NT2/D1 (cell line): ENCODE data around the gene ENDOU.
A peak's percentile ranks its signal among the peaks of the same experiment; 100 is the strongest.

Experiments
- DNase-seq: peaks from one replicate; pipeline ENCODE4 v3.0.0-alpha.2; 2011; ENCODE audit warnings: low read depth, low spot score
- H3K27me3 ChIP-seq: 2 replicates; pipeline ENCODE4 v1.6.0; 2011; ENCODE audit warnings: mild to moderate bottlenecking; ENCODE audit not compliant: insufficient read length, insufficient read depth
- H3K36me3 ChIP-seq: 2 replicates; pipeline ENCODE4 v1.6.1; 2011; ENCODE audit warnings: mild to moderate bottlenecking, low read length, mixed read lengths; ENCODE audit not compliant: insufficient read depth, insufficient read length
- H3K4me1 ChIP-seq: 2 replicates; pipeline ENCODE4 v1.5.1; 2011; ENCODE audit not compliant: insufficient read depth, insufficient read length
- H3K4me3 ChIP-seq: 2 replicates; pipeline ENCODE4 v1.5.1; 2011; ENCODE audit warnings: low read depth; ENCODE audit not compliant: insufficient read length
- H3K9ac ChIP-seq: 2 replicates; pipeline ENCODE4 v1.6.0; 2011; ENCODE audit warnings: low read depth; ENCODE audit not compliant: insufficient read length
- H3K9me3 ChIP-seq: 2 replicates; pipeline ENCODE4 v1.5.1; 2011; ENCODE audit warnings: mild to moderate bottlenecking, low read length; ENCODE audit not compliant: insufficient read depth
- SUZ12 ChIP-seq: IDR thresholded peaks from 2 replicates; pipeline ENCODE4 v1.6.1; 2011; ENCODE audit not compliant: insufficient read length, insufficient read depth; ENCODE audit errors: extremely low read depth
- YY1 ChIP-seq: IDR thresholded peaks from 2 replicates; pipeline ENCODE4 v1.6.1; 2011; ENCODE audit not compliant: insufficient read length, insufficient read depth
- ZNF274 ChIP-seq: IDR thresholded peaks from 2 replicates; pipeline ENCODE4 v1.6.1; 2011; ENCODE audit warnings: mild to moderate bottlenecking, low read depth, low read length

ENDOU gene

GRCh38 chr12:47762850-47763465, 37.7 kb upstream of the ENDOU start:
- H3K36me3 ChIP-seq: no peaks in the 10 kb centered on the region
- DNase-seq: no peak
- peaks cover 17% of the 10 kb centered on the region for H3K4me1 ChIP-seq
- no peaks in the 10 kb centered on the region for H3K9me3 ChIP-seq
- H3K9ac ChIP-seq: no peak overlapping the region
- H3K27me3 ChIP-seq: peaks cover 5% of the 10 kb centered on the region
- H3K4me3 ChIP-seq: no peak overlapping the region
- TF ChIP-seq YY1: no peak
- no peak for TF ChIP-seq SUZ12
- TF ChIP-seq ZNF274: no peak

DNA sequence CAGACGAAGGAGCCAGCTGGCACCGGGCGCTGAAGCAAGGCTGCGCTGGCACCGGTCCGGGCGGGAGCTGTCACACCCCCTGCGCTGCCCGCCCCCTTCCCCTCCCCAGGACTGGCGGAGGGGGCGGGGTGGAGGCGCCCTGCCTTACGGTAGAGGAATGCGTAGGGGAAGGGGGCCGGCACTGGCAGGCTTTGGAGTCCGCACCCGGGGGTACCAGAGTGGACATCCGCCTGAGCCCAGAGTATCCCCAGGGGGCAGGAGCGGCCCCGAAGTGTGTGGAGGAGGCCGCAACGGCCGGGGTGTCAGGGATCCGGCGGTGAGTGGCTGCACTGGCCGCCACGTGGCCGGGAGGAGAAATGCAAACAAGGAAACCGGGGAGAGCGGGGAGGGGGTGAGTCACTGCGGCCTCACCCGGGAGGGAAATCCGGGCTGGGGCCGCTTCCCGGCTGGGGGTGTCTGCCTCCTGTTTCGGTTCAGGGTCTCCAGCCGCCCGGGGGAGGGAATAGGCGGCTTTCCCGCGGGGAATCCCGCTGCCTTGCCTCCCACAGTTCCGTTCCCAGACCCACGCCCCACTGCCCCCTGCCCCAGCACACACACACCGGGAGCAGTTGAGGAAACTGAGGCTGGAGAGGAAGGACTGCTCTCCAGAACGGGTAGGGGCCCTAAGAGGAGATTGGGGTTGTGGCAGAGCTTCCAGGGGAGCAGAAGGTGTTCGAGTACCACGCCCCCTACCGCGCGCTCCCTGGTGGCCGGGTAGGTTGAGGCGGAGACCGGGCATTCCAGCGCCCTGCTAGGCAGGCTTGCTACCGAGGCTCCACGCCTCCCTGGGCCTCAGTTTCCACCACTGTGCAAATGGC, 33.8 kb upstream of the ENDOU start, which contains the start of gene RAPGEF3:
Gene RAPGEF3 (minus strand): TSS at position 47 of the 857 bp plus-strand sequence. CDS start 324 bp downstream, outside the sequence.
- Histone ChIP-seq H3K36me3 (no peaks in the 10 kb centered on the region), H3K4me1 (peaks cover 22% of the 10 kb centered on the region)
- peak; percentile 42 for DNase-seq

DNA sequence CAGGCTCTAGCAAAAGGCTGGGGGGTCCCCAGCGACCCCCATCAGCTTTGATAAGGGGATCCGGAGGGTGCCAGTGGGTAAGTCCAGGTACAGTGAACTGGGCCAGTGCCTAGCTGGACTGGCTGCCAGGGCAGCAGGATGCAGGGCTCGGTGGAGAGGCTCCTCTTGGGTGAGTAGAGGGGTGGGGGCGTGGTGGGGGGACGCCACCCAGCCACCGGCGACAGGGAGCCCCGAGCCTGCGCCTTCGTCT, 33.2 kb upstream of the ENDOU start:
- Histone ChIP-seq H3K4me3 (peak overlapping the region; percentile 45), H3K27me3 (peaks cover 15% of the 10 kb centered on the region), H3K36me3 (no peaks in the 10 kb centered on the region), H3K4me1 (peaks cover 22% of the 10 kb centered on the region), H3K9me3 (no peaks in the 10 kb centered on the region), H3K9ac (peak overlapping the region; percentile 77)
- TF ChIP-seq ZNF274: no peak
- TF ChIP-seq SUZ12: no peak
- TF ChIP-seq YY1: no peak
- DNase-seq: no peak

More for the DNA sequence above, 33.8 kb upstream of the ENDOU start, which contains the start of gene RAPGEF3:
- H3K4me3 ChIP-seq: peak within 1 kb of the TSS; percentile 45
- no peaks in the 10 kb centered on the region for H3K9me3 ChIP-seq
- no peak for TF ChIP-seq ZNF274
- TF ChIP-seq YY1: no peak
- no peak for TF ChIP-seq SUZ12
- peak within 1 kb of the TSS; percentile 77 for H3K9ac ChIP-seq
- peaks cover 15% of the 10 kb centered on the region for H3K27me3 ChIP-seq

- Histone ChIP-seq H3K27me3 (peaks cover 15% of the 10 kb centered on the region), H3K4me3 (peak overlapping the region; percentile 45), H3K9me3 (no peaks in the 10 kb centered on the region), H3K9ac (peak overlapping the region; percentile 53), H3K4me1 (peaks cover 22% of the 10 kb centered on the region), H3K36me3 (no peaks in the 10 kb centered on the region)
- TF ChIP-seq YY1 (no peak), SUZ12 (no peak), ZNF274 (no peak)
- no peak for DNase-seq
Measured at GRCh38 chr12:47757840-47758583, 32.7 kb upstream of the ENDOU start.

DNA sequence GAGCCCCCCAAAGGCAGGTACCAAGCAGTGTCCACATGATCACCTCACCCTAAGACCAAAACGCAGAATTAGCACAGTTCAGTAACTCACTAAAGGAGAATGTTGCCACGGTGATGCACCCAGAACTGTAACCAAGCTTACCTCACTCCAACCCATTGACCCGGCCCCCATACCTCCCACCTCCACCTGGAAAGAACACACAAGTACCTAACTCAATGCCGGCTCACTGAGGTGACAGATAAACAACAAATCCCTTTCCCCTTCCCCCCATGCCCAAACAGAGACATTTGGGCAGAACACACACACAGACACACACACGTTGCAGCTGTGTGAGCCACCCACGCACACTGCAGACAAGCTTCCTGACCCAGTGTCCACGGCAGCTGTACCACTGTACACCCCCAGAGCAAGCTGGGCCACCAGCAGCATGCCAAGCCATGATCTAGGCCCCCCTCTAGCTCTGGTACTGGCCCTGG, 32.1 kb upstream of the ENDOU start:
- Histone ChIP-seq H3K36me3 (no peaks in the 10 kb centered on the region), H3K9me3 (no peaks in the 10 kb centered on the region), H3K4me1 (peaks cover 22% of the 10 kb centered on the region), H3K4me3 (no peak overlapping the region), H3K27me3 (peaks cover 15% of the 10 kb centered on the region), H3K9ac (no peak overlapping the region)
- TF ChIP-seq SUZ12: no peak
- no peak for DNase-seq

DNA sequence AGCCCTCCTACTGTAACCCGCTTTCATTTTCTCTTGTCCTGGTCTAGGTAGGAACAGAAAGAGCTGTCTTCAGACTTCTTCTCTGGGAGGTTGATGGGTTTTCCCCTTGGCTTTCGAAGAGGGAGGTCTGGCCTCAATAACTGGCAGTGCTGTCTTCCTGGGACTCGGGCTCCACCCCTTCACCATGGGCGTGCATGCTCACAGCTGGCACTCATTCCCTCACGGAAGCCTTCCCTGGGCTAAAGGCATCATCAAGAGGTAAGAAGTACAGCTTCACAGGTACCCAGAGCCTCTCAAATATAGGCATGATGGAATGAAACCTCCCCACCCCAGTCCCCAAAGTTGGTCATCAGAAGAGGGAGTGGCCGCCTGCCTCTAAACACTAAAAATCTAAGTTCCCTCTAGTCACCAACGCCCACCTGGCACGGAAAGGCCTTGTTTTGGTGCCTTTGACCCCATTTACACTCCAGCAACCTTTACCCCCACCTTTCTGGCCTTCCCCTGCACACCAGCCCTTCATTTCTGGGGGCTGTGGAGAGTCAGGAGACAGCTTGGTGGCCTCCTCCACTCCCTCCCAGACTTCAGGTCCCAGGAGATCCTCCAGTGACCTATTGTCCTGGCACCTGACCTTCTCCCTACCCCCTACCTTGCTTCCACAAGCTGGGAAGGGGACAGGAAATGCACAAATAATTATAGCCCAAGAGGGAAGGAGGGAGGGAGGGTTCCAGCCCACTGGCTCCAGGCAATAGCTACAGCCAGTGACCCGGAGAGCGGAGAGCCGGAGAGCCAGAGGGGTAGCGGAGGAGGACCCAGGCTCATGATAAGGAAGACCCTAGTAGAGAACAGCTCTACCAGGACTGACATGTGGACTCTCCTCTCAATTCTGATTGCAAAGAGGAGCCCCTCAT, 30.6 kb upstream of the ENDOU start:
- Histone ChIP-seq H3K36me3 (no peaks in the 10 kb centered on the region), H3K4me1 (peaks cover 22% of the 10 kb centered on the region), H3K4me3 (no peak overlapping the region), H3K9me3 (no peaks in the 10 kb centered on the region), H3K9ac (no peak overlapping the region), H3K27me3 (peaks cover 15% of the 10 kb centered on the region)
- no peak for DNase-seq
- TF ChIP-seq YY1 (no peak), ZNF274 (no peak), SUZ12 (no peak)
